HG02571 (cell line): ENCODE data around the gene SPINK1.
"Not testable (repeated sequence)": the region's sequence is repeated elsewhere in the genome, so short reads cannot be mapped to it uniquely, and the experiment has no call there.

Source experiments
- ATAC-seq: cut with Tn5 transposase; IDR thresholded peaks from one replicate; pipeline ENCODE4 v1.9.1; 2021; ENCODE audit warnings: mild to moderate bottlenecking, moderate library complexity; ENCODE audit not compliant: unreplicated experiment

SPINK1 gene, protein sequence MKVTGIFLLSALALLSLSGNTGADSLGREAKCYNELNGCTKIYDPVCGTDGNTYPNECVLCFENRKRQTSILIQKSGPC

DNA sequence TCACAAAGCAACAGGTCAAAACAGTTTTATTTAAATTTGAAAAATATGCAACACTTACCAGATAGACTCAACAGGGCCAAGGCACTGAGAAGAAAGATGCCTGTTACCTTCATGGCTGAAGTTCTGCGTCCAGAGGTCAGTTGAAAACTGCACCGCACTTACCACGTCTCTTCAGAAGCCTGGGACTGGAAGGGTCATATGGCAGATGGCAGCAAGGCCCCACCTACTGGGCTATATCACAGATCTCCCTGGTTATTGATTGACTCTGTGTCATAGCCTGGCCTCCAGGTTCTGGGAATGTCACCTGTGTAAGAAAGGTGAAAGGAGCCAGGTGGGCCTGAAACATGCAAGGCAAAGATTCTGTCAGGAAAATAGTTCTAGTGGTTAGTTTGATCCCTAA, at the start of gene SPINK1:
SPINK1 (minus strand) TSS at position 207 of the 400 bp plus-strand sequence; CDS start at position 113, 94 bp downstream.
- no peak for ATAC-seq

DNA sequence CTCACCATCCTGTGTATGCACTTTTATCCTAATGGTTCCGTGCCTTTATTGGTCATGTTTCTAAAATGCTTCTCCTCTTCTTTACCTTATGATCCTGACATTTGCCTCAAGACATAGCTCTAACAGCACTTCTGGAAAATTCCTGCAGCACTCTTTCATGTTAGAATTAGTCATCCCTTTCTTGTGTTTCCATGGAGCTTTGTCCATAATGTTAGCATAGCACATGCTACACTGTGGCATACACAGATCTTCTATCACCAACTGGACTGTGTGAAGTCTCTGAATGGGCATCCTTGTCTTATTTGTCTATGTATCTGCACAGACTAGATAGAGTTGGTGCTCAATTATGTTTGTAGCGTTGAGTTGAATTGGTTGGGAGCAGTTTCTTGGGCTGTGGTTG, 49.0 kb upstream of the SPINK1 start:
- no peak for ATAC-seq

DNA sequence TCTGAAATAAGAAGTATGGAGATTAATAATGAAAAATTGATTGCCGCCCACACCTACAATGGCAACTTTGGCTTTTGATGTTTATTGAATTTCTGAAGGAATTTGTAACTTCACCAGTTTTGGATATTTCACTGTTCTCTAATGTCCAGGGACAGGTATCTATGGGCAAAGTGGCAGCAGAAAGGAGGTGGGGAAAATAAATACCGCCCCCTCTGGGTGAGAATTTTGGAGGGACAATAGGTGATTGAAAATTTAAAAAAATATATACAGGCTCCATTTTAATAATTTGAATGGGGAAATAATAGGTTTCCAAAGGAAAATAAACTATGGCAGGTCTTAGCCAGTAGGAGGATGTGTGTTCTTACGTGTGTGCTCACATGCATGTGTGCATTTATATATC, 48.3 kb upstream of the SPINK1 start:
- no peak for ATAC-seq

DNA sequence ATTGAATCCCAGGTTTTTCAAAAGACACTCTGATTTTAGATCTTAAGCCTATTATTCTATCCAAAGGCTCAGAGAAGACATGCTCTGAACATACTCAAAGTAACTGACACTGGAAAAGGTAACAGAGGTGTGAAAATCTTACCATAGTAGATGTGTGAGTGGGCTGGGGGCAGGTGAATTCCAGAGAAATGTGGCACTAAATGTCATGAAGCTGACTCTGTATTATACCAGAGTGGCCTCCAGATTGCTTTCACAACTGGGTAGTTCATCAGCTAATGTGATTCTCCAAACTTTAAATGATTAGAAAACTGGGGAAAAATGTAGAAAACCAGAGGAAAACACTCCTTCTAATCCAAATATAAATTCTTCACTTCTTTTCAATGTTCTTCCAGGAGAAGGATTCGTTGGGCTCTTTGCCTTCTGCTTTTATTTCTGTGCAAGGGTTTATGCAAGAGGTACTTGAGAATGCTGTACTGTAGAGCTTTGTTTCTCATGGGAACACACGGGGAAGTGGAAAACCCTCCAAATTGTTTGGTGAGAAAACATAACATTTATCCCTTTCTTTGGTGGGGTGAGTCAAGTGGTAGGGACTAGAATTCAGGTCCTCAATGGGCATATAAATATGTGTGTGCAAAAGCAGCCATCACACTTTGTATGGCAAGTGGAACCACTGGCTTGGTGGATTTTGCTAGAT, 46.7 kb upstream of the SPINK1 start, which contains the start of gene SCGB3A2:
SCGB3A2 (plus strand) TSS at position 646 of the 694 bp plus-strand sequence. CDS start 93 bp downstream, outside the sequence.
- ATAC-seq: no peak

DNA sequence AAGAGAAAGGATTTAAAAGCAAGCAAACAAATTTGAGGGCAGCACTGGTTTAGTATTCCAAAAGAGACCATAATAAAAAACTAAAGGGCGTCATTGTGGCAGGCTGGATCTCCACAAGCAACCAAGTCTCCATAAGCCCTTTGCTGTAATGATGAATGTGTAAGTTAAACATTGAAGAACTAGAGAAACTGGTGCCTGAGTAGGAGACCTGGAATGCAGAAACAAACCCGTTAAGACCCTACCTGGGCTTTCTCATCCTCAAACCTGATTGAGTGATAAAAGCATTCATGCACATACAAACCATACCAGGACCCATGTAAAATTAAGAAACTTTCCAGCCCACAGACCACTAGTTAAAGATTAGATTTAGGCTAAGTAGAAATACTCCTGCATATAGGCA, 45.2 kb upstream of the SPINK1 start:
- no peak for ATAC-seq

DNA sequence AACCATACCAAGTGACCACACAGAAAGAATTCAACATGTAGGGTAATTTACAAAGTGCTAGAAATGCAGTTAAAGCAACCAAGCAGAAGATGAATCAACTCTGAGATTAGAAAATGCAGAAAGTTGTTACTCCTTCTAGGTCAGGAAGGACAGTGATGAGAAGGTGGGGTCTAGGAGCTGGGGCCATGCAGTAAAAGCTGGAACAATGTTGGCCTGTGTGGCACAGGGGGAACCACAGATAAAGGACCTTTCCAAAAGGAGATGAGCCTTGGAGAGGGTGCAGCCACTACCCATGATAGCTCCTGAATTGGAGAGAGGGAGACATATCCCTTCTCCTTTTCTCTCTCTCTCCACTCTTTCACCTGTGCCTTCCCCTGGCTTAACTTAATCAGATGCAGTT, 44.7 kb upstream of the SPINK1 start:
- ATAC-seq: no peak

DNA sequence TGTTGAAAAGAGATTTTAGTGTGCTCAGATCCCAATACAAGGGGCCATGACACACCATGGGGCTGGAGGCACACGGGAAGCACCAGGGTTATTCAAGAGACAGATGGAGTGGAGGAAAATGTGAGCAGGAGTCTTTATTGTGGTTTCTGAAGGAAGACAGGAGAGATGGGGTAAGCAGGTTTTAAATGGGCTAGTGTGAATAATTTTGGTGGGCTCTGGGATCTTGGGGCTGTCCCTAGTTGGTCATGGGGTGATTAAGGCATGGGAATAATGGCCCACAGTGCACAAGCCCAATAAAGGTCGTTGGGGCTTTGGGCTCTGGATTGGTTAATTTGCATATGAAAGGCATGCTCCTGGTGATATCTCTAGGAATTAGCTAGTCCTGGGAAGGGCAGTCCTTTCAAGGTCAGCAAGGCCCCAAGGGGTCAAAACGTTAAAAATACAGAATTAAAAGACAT, 43.5 kb upstream of the SPINK1 start:
- ATAC-seq: no peak

DNA sequence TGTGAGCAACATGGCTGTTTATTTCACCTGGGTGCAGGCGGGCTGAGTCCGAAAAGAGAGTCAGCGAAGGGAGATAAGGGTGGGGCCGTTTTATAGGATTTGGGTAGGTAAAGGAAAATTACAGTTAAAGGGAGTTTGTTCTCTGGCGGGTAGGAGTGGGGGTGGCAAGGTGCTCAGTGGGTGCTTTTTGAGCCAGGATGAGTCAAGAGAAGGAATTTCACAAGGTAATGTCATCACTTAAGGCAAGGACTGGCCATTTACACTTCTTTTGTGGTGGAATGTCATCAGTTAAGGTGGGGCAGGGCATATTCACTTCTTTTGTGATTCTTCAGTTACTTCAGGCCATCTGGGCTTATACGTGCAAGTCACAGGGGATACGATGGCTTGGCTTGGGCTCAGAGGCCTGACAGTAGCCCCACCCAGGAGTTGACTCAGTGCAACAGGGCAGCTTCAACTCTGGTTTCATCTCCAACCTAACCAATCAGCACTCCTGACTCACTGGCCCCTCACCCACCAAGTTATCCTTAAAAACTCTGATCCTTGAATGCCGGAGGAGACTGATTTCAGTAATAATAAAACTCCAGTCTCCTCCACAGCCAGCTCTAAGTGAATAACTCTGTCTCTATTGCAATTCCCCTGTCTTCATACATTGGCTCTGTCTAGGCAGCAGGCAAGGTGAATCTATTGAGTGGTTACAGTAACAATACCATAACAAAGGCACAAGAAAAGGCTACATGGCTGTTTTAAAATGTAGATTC, 42.8 kb upstream of the SPINK1 start:
- ATAC-seq: not testable (repeated sequence)

DNA sequence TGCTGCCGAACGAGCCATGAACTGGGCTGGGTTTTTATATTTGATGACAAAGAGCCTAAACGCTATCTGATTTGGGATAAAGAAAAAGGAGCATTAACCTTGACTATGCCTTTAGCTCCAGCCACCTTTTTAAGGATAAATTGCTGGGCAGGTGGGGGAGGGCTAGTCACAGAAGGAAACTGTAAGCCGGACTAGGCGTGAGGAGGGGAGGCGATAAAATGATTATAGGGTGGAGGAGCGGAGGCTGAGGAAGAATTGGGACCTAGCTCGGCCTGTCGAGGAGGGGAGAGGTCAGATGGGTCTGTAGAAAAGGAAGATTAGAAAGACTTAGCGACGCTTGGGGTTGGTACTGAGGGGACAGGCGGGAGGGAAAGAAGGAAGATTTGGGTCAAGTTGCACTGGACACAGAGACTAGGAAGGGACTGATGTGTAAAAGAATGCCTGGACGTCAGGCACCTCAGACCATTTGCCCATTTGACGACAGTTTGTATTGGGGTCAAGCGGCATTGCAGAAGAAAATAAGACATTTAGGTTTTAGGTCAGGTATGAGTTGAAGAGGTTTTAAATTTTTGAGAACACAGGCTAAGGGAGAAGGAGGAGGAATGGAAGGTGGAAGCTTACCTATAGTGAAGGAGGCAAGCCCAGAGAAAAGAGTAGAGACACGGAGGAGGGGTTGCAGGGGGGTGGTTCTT, 41.4 kb upstream of the SPINK1 start:
- not testable (repeated sequence) for ATAC-seq

DNA sequence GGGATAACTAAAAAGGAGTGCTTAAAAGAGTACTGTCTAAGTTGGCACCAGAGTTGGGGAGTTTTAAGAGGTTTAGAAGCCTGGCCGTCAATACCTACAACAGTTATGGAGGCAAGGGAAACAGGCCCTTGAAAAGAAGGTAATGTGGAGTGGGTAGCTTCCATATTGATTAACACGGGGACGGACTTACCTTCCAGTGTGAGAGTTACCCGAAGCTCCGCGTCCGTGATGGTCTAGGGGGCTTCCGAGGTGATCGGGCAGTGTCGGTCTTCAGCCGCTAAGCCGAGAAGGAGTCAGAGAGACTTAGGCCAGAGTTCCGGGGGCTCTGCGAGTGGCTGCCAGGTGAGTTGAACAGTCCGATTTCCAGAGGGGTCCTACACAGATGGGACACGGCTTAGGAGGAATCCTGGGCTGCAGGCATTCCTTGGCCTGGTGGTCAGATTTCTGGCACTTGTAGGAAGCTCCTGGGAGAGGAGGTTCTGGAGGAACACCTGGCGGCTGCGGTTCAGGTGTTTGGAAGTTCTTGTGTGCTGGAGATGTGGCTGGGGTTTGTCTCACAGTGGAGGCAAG, 40.6 kb upstream of the SPINK1 start:
- not testable (repeated sequence) for ATAC-seq

DNA sequence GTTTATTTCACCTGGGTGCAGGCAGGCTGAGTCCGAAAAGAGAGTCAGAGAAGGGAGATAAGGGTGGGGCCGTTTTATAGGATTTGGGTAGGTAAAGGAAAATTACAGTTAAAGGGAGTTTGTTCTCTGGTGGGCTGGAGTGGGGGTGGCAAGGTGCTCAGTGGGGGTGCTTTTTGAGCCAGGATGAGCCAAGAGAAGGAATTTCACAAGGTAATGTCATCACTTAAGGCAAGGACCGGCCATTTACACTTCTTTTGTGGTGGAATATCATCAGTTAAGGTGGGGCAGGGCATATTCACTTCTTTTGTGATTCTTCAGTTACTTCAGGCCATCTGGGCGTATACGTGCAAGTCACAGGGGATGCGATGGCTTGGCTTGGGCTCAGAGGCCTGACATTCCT, 38.4 kb upstream of the SPINK1 start:
- not testable (repeated sequence) for ATAC-seq

DNA sequence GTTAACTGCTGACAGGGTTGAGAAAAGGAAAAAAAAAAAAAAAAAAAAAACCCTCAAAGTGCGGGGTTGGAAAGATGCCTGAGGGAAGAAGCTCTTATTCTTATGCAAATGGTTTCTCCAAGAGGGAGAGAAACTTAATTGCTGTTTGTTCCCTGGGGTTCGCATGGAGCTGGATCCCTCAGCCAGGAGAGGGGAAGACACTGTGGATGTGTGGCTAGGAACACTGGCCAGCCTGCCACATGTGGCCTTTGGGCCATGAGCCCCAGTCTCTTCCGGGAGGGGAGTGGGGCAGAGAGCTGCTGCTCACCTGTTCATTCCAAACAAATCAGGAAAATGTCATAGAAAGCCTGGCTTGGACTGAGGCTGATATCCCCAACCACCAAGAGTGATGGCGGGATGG, 37.6 kb upstream of the SPINK1 start:
- no peak for ATAC-seq

DNA sequence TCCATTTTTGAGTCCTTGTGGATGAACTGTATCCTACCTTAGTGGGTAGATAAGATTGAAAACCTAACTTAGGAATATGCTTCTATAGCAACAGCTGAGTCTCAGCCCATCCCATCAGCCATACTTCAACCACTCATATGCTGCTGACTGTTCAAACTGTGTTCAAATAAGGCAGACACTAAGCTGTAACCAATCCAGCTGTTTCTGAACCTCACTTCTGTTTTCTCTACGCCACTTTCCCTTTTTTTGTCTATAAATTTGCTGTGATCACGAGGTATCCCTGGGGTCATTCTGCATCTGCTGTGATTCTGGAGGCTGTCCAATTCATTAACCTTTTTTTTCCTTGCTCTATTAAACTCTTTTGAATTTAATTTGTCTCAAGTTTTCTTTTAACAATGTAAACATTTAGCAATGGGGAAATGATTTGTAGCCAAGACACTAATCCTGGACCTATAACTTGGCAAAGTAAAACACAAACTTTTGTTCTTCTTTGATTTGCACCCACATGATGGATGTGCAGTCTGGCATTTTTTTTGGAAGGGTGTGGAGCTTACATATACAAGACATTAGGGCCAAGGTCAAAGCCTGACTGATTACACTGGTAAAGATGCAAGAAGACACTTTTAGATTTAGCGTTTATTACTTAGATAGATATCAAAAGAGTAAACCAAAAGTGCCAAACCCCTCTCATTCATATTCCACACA, 32.1 kb upstream of the SPINK1 start:
- ATAC-seq: no peak

DNA sequence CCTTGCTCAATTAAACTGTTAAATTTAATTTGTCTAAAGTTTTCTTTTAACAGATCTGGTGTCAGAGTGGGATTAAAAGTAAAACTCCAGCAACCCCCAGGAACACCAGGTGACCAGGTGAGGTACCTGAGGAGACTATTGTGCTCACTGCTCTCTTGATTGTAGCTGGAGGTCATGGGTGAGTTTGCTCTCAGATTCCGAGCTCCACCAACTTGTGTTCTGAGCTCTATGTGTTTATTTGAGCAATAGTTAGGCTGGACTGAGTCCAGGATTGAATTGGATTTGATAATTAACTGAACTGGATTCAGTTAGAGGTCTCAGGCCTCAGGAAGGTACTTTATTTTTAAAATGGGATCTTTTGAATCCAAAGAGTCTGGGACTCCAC, 29.2 kb upstream of the SPINK1 start:
- no peak for ATAC-seq

DNA sequence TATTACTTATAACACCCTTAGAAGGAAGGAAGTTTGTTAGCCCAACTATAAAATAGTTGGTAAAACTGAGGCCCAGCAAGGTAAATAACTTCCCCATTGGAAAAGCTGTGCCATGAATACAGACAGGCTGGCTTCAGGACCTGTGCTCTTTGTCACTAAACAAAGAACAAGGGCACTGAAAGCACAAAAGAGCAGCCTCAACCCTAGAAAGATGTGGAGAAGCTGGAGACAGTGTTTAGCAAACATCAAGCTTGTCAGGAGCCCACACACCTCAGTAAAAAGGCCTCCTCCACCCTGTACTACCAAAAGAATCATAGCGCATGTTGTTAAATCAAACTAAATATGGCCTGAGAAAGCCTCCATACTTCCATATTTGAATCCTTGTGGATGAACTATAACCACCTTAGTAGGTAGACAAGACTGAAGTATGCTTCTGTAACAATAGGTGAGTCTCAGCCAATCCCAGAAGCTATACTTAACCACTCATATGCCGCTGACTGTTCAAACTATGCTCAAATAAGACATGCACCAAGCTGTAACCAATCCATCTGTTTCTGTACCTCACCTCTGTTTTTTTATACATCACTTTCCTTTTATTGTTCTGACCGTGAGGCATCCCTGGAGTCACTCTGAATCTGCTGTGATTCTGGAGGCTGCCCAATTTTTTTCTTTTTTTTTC, 28.6 kb upstream of the SPINK1 start:
- ATAC-seq: no peak

DNA sequence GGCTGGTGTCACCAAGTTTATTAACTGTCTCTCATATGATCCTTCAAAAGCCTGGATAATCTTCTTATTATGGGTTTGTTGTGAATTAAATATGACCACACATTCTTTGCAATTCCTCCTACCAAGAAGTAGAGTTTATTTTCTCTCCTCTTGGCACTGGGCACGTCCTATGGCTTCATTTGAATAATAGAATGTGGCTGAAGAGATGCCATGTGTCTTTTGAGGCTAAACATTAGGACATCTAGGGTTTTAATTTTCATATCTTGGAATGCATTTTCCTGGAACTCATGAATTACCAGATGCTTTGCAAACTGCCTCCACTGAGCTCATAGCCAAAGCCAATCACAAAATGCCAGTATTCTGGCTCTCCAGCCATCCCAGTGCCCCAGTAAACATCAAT, 27.1 kb upstream of the SPINK1 start:
- no peak for ATAC-seq

DNA sequence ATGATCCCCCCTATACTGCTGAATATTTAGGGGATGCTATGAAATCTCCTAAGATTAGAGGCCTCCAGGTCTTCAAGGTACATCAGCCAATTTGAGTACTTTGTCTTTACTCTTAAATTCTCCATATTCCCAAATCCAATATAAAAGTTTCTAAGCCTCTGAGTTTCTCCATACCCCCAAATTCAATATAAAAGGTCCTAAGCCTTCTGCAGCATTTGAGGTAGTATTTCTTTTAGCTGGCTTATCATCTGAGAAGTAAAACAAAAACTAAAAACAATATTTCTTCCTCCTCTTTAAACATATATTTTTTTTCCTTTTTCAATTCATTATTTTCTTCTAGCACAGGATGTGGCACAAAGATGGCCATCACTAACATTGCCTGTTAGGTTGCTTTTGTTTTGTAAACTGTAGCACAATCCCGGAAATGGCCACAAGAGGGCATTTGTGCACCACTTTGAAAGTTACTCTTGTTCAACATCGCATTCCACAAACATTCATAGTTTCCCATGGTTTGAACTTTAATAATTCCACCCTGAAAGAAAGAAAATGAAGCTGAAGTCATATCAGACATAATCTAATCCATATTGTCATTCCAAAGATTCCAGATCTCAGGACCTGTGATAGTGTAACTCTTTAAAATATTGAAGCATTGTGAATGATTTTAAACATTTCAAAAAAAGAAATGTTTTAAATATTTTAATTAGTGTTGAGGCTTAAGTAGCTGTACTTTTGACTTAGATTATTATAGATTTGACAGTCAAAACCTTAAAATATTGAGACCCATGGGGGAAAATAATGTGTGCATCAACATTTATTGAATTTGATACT, 26.0 kb upstream of the SPINK1 start:
- peak; percentile 82 for ATAC-seq

DNA sequence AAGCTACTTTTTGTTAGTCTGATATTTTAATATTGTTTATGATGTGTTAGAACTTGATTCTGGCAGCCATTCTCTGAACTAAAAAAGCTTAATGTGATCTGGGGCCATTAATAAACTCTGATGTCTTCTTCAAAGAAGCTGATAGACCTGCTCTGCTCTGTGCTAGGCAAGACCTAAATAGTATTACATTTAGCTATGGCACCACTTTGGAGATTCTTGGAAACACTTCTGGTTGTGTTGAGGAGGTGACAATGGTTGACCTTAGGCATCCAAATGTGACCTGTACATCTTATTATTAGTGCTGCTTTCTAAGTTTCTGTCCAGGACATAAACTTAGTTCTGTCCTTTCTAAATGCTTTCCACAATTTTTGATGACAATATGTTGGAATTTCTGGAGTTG, 25.3 kb upstream of the SPINK1 start:
- no peak for ATAC-seq

DNA sequence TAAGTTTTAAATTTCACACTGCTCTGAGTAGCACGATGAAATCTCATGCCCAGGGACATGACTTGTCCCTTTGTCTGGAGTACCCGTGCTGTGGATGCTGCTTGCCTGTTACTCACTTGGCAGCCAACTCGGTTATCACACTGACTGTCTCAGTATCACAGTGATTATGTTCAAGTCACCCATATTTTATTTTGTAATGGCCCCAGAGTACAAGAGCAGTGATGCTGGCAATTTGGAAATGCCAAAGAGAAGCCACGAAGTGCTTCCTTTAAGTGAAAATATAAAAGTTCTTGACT, 24.3 kb upstream of the SPINK1 start:
- no peak for ATAC-seq
